HepG2 (cell line): Measurements from ENCODE around the gene NIPAL1. TPM values are rescaled to one million over a fixed set of nuclear protein-coding genes. Genes with fewer than 3 reads are reported as not detected.

ENCODE experiments used
- CHCHD3 ChIP-seq: sonication (generic); formaldehyde crosslinking; IDR thresholded peaks from 2 replicates; pipeline ENCODE4 v1.8.0; 2022; ENCODE audit warnings: mild to moderate bottlenecking, missing genetic modification reagents, moderate library complexity
- HMG20A ChIP-seq: IDR thresholded peaks from 2 replicates; pipeline ENCODE4 v1.6.1; 2016; ENCODE audit warnings: borderline replicate concordance
- MBNL3 ChIP-seq: fragments of 250-450 bp; sonication (Bioruptor Pico); conservative IDR thresholded peaks from 2 replicates; pipeline ENCODE4 v1.8.0; 2022; ENCODE audit warnings: mild to moderate bottlenecking, inconsistent platforms
- MED1 ChIP-seq: sonication (generic); formaldehyde crosslinking; IDR thresholded peaks from 2 replicates; pipeline ENCODE4 v1.4.0; 2020; ENCODE audit warnings: missing genetic modification reagents
- MXI1 ChIP-seq: IDR thresholded peaks from 3 replicates; pipeline ENCODE4 v1.6.1; 2012; ENCODE audit warnings: low read depth, low read length, inconsistent platforms, borderline replicate concordance
- NCOA2 ChIP-seq: sonication (generic); formaldehyde crosslinking; IDR thresholded peaks from 2 replicates; pipeline ENCODE4 v1.8.0; 2022; ENCODE audit warnings: inconsistent platforms
- RAD51 ChIP-seq: fragments of 450-650 bp; IDR thresholded peaks from 2 replicates; pipeline ENCODE4 v1.6.1; 2016; ENCODE audit warnings: borderline replicate concordance
- SIX4 ChIP-seq: sonication (generic); formaldehyde crosslinking; IDR thresholded peaks from 2 replicates; pipeline ENCODE4 v1.4.0; 2020; ENCODE audit warnings: missing genetic modification reagents
- SOX6 ChIP-seq, 2 experiments: fragments of 450-650 bp in 1 of 2; sonication (generic) in 1 of 2; formaldehyde crosslinking in 1 of 2; IDR thresholded peaks; 2 replicates each; pipeline versions ENCODE4 v1.4.0 to v1.6.1; 2017 to 2020; ENCODE audit warnings: antibody characterized with exemption in 1 of 2, mild to moderate bottlenecking in 1 of 2, missing genetic modification reagents in 1 of 2
- TCF7 ChIP-seq: sonication (generic); IDR thresholded peaks from 2 replicates; pipeline ENCODE4 v1.6.1; 2016; ENCODE audit warnings: antibody characterized with exemption, low read depth
- ZKSCAN1 ChIP-seq: fragments of 150-350 bp; IDR thresholded peaks from 2 replicates; pipeline ENCODE4 v1.6.1; 2014; ENCODE audit warnings: low read length
- ZMYM4 ChIP-seq: sonication (generic); formaldehyde crosslinking; IDR thresholded peaks from 2 replicates; pipeline ENCODE4 v1.8.1; 2023; ENCODE audit warnings: mild to moderate bottlenecking, missing genetic modification reagents
- ZNF143 ChIP-seq: sonication (generic); formaldehyde crosslinking; IDR thresholded peaks from 2 replicates; pipeline ENCODE4 v1.4.0; 2020; ENCODE audit warnings: missing genetic modification reagents
- ZNF570 ChIP-seq: sonication (generic); formaldehyde crosslinking; IDR thresholded peaks from 2 replicates; pipeline ENCODE4 v1.4.0; 2020; ENCODE audit warnings: mild to moderate bottlenecking, missing genetic modification reagents, borderline replicate concordance
- polyA plus RNA-seq, 8 experiments: library from polyadenylated mRNA; depleted of rRNA in 3 of 8; stranded (reverse) in 7 of 8; unstranded in 1 of 8; fragments of >200 nt; fragmentation: Illumina TruSeq in 4 of 8; extraction: Trizol in 4 of 8; gene quantifications; 2 replicates each; pipeline versions ENCODE4 v1.2.1 to v1.2.3, GENCODE V29; 2011 to 2016; ENCODE audit warnings: low read depth in 4 of 8, missing spikeins in 1 of 8, mixed read lengths in 1 of 8; ENCODE audit not compliant: insufficient read depth in 1 of 8
- total RNA-seq, 5 experiments: library from RNA; depleted of rRNA; stranded (reverse); fragments of >200 nt; fragmentation: Illumina TruSeq; extraction: Trizol; gene quantifications; 2 replicates each; pipeline ENCODE4 v1.2.3, GENCODE V29; 2016; ENCODE audit warnings: low read depth in 1 of 5
- TF ChIP-seq, protein P1 (sequence below): sonication (generic); formaldehyde crosslinking; IDR thresholded peaks from 2 replicates; pipeline ENCODE4 v1.4.0; 2020; ENCODE audit warnings: missing genetic modification reagents, borderline replicate concordance
- TF ChIP-seq, protein P2 (sequence below): sonication (generic); formaldehyde crosslinking; IDR thresholded peaks from 2 replicates; pipeline ENCODE4 v1.4.0; 2020; ENCODE audit warnings: low read depth, mild to moderate bottlenecking, missing genetic modification reagents
- TF ChIP-seq, protein P3 (sequence below): IDR thresholded peaks from 2 replicates; pipeline ENCODE4 v1.6.1; 2016; ENCODE audit warnings: low read depth, missing genetic modification reagents, missing compliant biosample characterization
- TF ChIP-seq, protein P4 (sequence below), 2 experiments: fragments of 450-650 bp in 1 of 2; sonication (generic) in 1 of 2; formaldehyde crosslinking; IDR thresholded peaks; 2 replicates each; pipeline versions ENCODE4 v1.5.0 to v1.8.0; 2020 to 2022; ENCODE audit warnings: mild to moderate bottlenecking in 1 of 2, missing genetic modification reagents in 1 of 2

NIPAL1 gene
- total and polyA plus RNA-seq, 2 of the 13 experiments (the other 11 are each of a cell fraction or from before 2014, with no cell fraction given) = 1.4 to 3.4 TPM

DNA sequence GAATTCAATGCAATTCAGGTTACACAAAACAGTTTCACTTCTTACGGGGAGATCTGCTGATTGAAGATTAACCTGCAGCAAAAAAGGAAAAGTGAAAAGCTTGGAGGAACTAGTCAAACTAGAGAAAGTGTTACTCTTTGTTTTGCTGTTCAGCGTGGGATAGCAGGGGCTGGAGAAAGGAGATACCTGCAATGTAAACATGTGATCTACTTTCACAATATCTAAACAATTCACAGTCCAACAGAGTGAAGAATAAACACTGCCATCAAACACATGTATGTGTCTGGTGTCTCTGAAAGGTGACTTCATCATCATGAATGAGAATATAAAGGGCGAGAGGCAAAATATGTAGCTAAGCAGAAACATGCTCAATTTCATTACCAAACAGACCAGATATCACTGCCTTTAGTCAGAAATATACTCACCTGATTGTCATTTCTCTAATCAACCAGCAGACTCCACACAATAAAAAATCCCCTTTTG, 26.4 kb downstream of the NIPAL1 start (continued):
- TF ChIP-seq, protein P1, sequence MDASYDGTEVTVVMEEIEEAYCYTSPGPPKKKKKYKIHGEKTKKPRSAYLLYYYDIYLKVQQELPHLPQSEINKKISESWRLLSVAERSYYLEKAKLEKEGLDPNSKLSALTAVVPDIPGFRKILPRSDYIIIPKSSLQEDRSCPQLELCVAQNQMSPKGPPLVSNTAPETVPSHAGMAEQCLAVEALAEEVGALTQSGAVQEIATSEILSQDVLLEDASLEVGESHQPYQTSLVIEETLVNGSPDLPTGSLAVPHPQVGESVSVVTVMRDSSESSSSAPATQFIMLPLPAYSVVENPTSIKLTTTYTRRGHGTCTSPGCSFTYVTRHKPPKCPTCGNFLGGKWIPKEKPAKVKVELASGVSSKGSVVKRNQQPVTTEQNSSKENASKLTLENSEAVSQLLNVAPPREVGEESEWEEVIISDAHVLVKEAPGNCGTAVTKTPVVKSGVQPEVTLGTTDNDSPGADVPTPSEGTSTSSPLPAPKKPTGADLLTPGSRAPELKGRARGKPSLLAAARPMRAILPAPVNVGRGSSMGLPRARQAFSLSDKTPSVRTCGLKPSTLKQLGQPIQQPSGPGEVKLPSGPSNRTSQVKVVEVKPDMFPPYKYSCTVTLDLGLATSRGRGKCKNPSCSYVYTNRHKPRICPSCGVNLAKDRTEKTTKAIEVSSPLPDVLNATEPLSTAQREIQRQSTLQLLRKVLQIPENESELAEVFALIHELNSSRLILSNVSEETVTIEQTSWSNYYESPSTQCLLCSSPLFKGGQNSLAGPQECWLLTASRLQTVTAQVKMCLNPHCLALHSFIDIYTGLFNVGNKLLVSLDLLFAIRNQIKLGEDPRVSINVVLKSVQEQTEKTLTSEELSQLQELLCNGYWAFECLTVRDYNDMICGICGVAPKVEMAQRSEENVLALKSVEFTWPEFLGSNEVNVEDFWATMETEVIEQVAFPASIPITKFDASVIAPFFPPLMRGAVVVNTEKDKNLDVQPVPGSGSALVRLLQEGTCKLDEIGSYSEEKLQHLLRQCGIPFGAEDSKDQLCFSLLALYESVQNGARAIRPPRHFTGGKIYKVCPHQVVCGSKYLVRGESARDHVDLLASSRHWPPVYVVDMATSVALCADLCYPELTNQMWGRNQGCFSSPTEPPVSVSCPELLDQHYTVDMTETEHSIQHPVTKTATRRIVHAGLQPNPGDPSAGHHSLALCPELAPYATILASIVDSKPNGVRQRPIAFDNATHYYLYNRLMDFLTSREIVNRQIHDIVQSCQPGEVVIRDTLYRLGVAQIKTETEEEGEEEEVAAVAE = no peak
- TF ChIP-seq, protein P2, sequence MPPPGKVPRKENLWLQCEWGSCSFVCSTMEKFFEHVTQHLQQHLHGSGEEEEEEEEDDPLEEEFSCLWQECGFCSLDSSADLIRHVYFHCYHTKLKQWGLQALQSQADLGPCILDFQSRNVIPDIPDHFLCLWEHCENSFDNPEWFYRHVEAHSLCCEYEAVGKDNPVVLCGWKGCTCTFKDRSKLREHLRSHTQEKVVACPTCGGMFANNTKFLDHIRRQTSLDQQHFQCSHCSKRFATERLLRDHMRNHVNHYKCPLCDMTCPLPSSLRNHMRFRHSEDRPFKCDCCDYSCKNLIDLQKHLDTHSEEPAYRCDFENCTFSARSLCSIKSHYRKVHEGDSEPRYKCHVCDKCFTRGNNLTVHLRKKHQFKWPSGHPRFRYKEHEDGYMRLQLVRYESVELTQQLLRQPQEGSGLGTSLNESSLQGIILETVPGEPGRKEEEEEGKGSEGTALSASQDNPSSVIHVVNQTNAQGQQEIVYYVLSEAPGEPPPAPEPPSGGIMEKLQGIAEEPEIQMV (CRISPR knock-in tag) = no peak
- no peak for TF ChIP-seq ZKSCAN1
- peak; percentile 73 for TF ChIP-seq ZMYM4 (CRISPR knock-in tag)
- TF ChIP-seq NCOA2 = peak; percentile 46; the same call in 1 of the 2 replicates
- peak; percentile 36 for TF ChIP-seq TCF7
- TF ChIP-seq RAD51 = no peak
- TF ChIP-seq MED1 (CRISPR knock-in tag) = peak; percentile 46; the same call in 1 of the 2 replicates
- peak; percentile 55; the same call in 1 of the 2 replicates for TF ChIP-seq SIX4 (CRISPR knock-in tag)
- TF ChIP-seq, protein P3, sequence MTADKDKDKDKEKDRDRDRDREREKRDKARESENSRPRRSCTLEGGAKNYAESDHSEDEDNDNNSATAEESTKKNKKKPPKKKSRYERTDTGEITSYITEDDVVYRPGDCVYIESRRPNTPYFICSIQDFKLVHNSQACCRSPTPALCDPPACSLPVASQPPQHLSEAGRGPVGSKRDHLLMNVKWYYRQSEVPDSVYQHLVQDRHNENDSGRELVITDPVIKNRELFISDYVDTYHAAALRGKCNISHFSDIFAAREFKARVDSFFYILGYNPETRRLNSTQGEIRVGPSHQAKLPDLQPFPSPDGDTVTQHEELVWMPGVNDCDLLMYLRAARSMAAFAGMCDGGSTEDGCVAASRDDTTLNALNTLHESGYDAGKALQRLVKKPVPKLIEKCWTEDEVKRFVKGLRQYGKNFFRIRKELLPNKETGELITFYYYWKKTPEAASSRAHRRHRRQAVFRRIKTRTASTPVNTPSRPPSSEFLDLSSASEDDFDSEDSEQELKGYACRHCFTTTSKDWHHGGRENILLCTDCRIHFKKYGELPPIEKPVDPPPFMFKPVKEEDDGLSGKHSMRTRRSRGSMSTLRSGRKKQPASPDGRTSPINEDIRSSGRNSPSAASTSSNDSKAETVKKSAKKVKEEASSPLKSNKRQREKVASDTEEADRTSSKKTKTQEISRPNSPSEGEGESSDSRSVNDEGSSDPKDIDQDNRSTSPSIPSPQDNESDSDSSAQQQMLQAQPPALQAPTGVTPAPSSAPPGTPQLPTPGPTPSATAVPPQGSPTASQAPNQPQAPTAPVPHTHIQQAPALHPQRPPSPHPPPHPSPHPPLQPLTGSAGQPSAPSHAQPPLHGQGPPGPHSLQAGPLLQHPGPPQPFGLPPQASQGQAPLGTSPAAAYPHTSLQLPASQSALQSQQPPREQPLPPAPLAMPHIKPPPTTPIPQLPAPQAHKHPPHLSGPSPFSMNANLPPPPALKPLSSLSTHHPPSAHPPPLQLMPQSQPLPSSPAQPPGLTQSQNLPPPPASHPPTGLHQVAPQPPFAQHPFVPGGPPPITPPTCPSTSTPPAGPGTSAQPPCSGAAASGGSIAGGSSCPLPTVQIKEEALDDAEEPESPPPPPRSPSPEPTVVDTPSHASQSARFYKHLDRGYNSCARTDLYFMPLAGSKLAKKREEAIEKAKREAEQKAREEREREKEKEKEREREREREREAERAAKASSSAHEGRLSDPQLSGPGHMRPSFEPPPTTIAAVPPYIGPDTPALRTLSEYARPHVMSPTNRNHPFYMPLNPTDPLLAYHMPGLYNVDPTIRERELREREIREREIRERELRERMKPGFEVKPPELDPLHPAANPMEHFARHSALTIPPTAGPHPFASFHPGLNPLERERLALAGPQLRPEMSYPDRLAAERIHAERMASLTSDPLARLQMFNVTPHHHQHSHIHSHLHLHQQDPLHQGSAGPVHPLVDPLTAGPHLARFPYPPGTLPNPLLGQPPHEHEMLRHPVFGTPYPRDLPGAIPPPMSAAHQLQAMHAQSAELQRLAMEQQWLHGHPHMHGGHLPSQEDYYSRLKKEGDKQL = no peak
- TF ChIP-seq MXI1 = peak; percentile 25; the same call in 1 of the 3 replicates
- no peak for TF ChIP-seq MBNL3 (CRISPR knock-in tag)
- TF ChIP-seq, protein P4, sequence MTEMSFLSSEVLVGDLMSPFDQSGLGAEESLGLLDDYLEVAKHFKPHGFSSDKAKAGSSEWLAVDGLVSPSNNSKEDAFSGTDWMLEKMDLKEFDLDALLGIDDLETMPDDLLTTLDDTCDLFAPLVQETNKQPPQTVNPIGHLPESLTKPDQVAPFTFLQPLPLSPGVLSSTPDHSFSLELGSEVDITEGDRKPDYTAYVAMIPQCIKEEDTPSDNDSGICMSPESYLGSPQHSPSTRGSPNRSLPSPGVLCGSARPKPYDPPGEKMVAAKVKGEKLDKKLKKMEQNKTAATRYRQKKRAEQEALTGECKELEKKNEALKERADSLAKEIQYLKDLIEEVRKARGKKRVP (CRISPR knock-in tag; IDR thresholded peaks at IDR 0.05) = peak in 1 of 2 experiments; percentile 54; a peak in 1 of 4 replicates
- TF ChIP-seq HMG20A (CRISPR knock-in tag) = peak; percentile 84; the same call in 1 of the 2 replicates
- no peak for TF ChIP-seq ZNF143 (CRISPR knock-in tag)
- no peak for TF ChIP-seq CHCHD3 (CRISPR knock-in tag)
- TF ChIP-seq ZNF570 (CRISPR knock-in tag) = no peak
- TF ChIP-seq SOX6 (IDR thresholded peaks at IDR 0.05) = no peak
- TF ChIP-seq SOX6 (CRISPR knock-in tag; IDR thresholded peaks at IDR 0.05) = peak; percentile 92
